GM23338 (cell line): ENCODE measurements around the gene SIAH1. TPM values are rescaled to one million over a fixed set of nuclear protein-coding genes. Genes with fewer than 3 reads are reported as not detected.

Experiments used
- ATAC-seq: fragments of 200-7000 bp; cut with Tn5 transposase; 3 replicates; pipeline ENCODE4 v1.9.1; 2020
- DNase-seq: peaks from one replicate; pipeline ENCODE4 v3.0.0-alpha.2; 2015; ENCODE audit warnings: low spot score
- H2AFZ ChIP-seq: fragments of 200-600 bp; sonication (generic); 2 replicates; pipeline ENCODE4 v1.8.0; 2016; ENCODE audit warnings: antibody characterized with exemption, mild to moderate bottlenecking, moderate library complexity
- H3F3A ChIP-seq: fragments of 200-600 bp; sonication (generic); replicated peaks from 2 replicates; pipeline ENCODE4 v1.8.0; 2017; ENCODE audit warnings: antibody characterized with exemption, mixed run types, low read depth
- H3K27ac ChIP-seq: fragments of 200-600 bp; sonication (generic); 2 replicates; pipeline ENCODE4 v1.6.1; 2016; ENCODE audit warnings: low read depth
- H3K27me3 ChIP-seq: fragments of 200-600 bp; sonication (generic); 2 replicates; pipeline ENCODE4 v1.8.0; 2016; ENCODE audit warnings: mild to moderate bottlenecking, mixed run types, moderate library complexity; ENCODE audit not compliant: insufficient read depth
- H3K36me3 ChIP-seq: fragments of 200-600 bp; sonication (generic); 2 replicates; pipeline ENCODE4 v1.8.0; 2016; ENCODE audit warnings: mild to moderate bottlenecking; ENCODE audit not compliant: insufficient read depth
- H3K4me1 ChIP-seq: fragments of 200-600 bp; sonication (generic); 2 replicates; pipeline ENCODE4 v1.8.0; 2016; ENCODE audit warnings: mild to moderate bottlenecking, moderate library complexity; ENCODE audit not compliant: insufficient read depth
- H3K4me2 ChIP-seq: fragments of 200-600 bp; sonication (generic); 2 replicates; pipeline ENCODE4 v1.7.1; 2017; ENCODE audit warnings: mixed run types
- H3K4me3 ChIP-seq: fragments of 200-600 bp; sonication (generic); 2 replicates; pipeline ENCODE4 v1.6.1; 2016; ENCODE audit warnings: mixed run types
- H3K79me2 ChIP-seq: fragments of 200-600 bp; sonication (generic); replicated peaks from 2 replicates; pipeline ENCODE4 v1.8.0; 2017; ENCODE audit warnings: mild to moderate bottlenecking; ENCODE audit not compliant: insufficient read depth
- H3K9me2 ChIP-seq: fragments of 200-600 bp; sonication (generic); 2 replicates; pipeline ENCODE4 v1.8.0; 2017; ENCODE audit not compliant: insufficient read depth
- H4K20me1 ChIP-seq: fragments of 200-600 bp; sonication (generic); replicated peaks from 2 replicates; pipeline ENCODE4 v1.8.0; 2017; ENCODE audit warnings: mild to moderate bottlenecking; ENCODE audit not compliant: insufficient read depth
- H3K27ac Mint-ChIP-seq: 2 replicates; pipeline ENCODE4 v1.8.0; 2020; ENCODE audit warnings: inconsistent platforms, mild to moderate bottlenecking, moderate library complexity, mixed read lengths
- H3K27me3 Mint-ChIP-seq: 3 replicates; pipeline ENCODE4 v1.8.0; 2022; ENCODE audit warnings: low read depth, mild to moderate bottlenecking, moderate library complexity, mixed read lengths, inconsistent platforms; ENCODE audit not compliant: insufficient read depth, poor library complexity
- H3K36me3 Mint-ChIP-seq: 3 replicates; pipeline ENCODE4 v1.8.0; 2021; ENCODE audit warnings: low read depth, mild to moderate bottlenecking, inconsistent platforms, moderate library complexity, mixed read lengths
- H3K4me1 Mint-ChIP-seq: 3 replicates; pipeline ENCODE4 v1.8.0; 2020; ENCODE audit warnings: mild to moderate bottlenecking, inconsistent platforms, mixed read lengths
- H3K4me3 Mint-ChIP-seq: 3 replicates; pipeline ENCODE4 v1.8.0; 2021; ENCODE audit warnings: moderate library complexity, mild to moderate bottlenecking, inconsistent platforms, mixed read lengths
- H3K9me3 Mint-ChIP-seq: 3 replicates; pipeline ENCODE4 v1.8.0; 2020; ENCODE audit warnings: moderate library complexity, mild to moderate bottlenecking, inconsistent platforms, mixed read lengths
- EZH2 ChIP-seq: fragments of 200-600 bp; sonication (generic); IDR thresholded peaks from one replicate; pipeline ENCODE4 v1.8.0; 2017; ENCODE audit warnings: antibody characterized with exemption, mild to moderate bottlenecking, low read depth; ENCODE audit not compliant: unreplicated experiment
- EZH2phosphoT487 ChIP-seq: fragments of 200-600 bp; sonication (generic); IDR thresholded peaks from one replicate; pipeline ENCODE4 v1.8.1; 2018; ENCODE audit warnings: antibody characterized with exemption; ENCODE audit not compliant: unreplicated experiment
- REST ChIP-seq: IDR thresholded peaks from one replicate; pipeline ENCODE4 v1.6.1; 2018; ENCODE audit warnings: antibody characterized with exemption; ENCODE audit not compliant: unreplicated experiment
- STAT1 ChIP-seq: IDR thresholded peaks from one replicate; pipeline ENCODE4 v1.6.1; 2016; ENCODE audit warnings: antibody characterized with exemption; ENCODE audit not compliant: unreplicated experiment
- ZNF114 ChIP-seq: fragments of 250-450 bp; sonication (Bioruptor Pico); IDR thresholded peaks from 2 replicates; pipeline ENCODE4 v1.5.0; 2020; ENCODE audit warnings: mild to moderate bottlenecking, moderate library complexity
- ZNF331 ChIP-seq: fragments of 250-450 bp; sonication (Bioruptor Pico); IDR thresholded peaks from 2 replicates; pipeline ENCODE4 v1.5.0; 2020; ENCODE audit warnings: low read depth, mild to moderate bottlenecking, moderate library complexity
- ZNF462 ChIP-seq: fragments of 250-450 bp; sonication (Bioruptor Pico); IDR thresholded peaks from 2 replicates; pipeline ENCODE4 v1.5.0; 2020; ENCODE audit warnings: mild to moderate bottlenecking, moderate library complexity
- polyA plus RNA-seq: library from polyadenylated mRNA; unstranded; fragments of >200 nt; fragmentation: Nextera tagmentation; extraction: Ambion mirVana; gene quantifications from 2 replicates; pipeline ENCODE4 v1.2.1, GENCODE V29; 2016
- total RNA-seq: library from RNA; depleted of rRNA; stranded (reverse); fragments of >200 nt; shearing (Covaris generic); gene quantifications from 2 replicates; pipeline ENCODE4 v1.2.3, GENCODE V29; 2014
- TF ChIP-seq, protein P1 (sequence below), 2 experiments: fragments of 200-600 bp in 1 of 2; sonication (generic) in 1 of 2; conservative IDR thresholded peaks; 2 replicates each; pipeline versions ENCODE4 v1.5.1 to v1.6.1; 2016 to 2017; ENCODE audit warnings: antibody characterized with exemption in 2 of 2, low read depth in 2 of 2, mild to moderate bottlenecking in 2 of 2, moderate library complexity in 1 of 2

Gene SIAH1
- total and polyA plus RNA-seq, 2 experiments from 2014 or later: 42.0 to 52.7 TPM

DNA sequence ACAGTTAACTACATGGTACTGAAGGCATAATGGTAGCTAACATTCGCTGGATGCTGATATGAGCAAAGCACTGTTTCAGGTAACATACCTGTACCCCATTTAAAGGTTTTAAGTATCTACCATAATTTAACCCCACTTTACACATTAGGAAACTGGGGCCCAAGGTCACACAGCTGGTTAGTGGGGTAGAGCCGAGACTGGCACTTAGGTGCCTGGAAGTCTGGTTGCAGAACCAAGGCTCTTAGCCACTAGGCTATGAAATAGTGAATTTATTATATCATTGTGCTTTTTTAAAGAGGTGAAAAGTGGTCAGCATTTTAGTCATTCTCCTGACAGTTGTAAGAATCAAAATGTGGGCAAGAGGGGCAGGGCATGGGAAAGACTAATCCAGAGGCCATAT is 25.2 kb downstream of the SIAH1 start:
- no peak for ATAC-seq
- Mint-ChIP-seq H3K4me1 (peaks cover 24% of the 10 kb centered on the region), H3K36me3 (peaks cover 22% of the 10 kb centered on the region), H3K27me3 (no peaks in the 10 kb centered on the region), H3K9me3 (no peaks in the 10 kb centered on the region), H3K4me3 (no peak overlapping the region), H3K27ac (no peak overlapping the region)
- no peaks in the 10 kb centered on the region for H3K27me3 ChIP-seq
- H2AFZ ChIP-seq: no peak overlapping the region
- TF ChIP-seq ZNF462: no peak
- TF ChIP-seq, protein P1, sequence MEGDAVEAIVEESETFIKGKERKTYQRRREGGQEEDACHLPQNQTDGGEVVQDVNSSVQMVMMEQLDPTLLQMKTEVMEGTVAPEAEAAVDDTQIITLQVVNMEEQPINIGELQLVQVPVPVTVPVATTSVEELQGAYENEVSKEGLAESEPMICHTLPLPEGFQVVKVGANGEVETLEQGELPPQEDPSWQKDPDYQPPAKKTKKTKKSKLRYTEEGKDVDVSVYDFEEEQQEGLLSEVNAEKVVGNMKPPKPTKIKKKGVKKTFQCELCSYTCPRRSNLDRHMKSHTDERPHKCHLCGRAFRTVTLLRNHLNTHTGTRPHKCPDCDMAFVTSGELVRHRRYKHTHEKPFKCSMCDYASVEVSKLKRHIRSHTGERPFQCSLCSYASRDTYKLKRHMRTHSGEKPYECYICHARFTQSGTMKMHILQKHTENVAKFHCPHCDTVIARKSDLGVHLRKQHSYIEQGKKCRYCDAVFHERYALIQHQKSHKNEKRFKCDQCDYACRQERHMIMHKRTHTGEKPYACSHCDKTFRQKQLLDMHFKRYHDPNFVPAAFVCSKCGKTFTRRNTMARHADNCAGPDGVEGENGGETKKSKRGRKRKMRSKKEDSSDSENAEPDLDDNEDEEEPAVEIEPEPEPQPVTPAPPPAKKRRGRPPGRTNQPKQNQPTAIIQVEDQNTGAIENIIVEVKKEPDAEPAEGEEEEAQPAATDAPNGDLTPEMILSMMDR (conservative IDR thresholded peaks at IDR 0.05; ENCODE audit: low read depth in 2 of 2): no peak
- no peak for TF ChIP-seq ZNF114 (CRISPR knock-in tag)
- TF ChIP-seq ZNF331 (CRISPR knock-in tag): no peak
- no peak for TF ChIP-seq REST
- no peak for TF ChIP-seq EZH2
- no peak for TF ChIP-seq STAT1
- TF ChIP-seq EZH2phosphoT487: no peak
- H3K79me2 ChIP-seq: peaks cover 97% of the 10 kb centered on the region
- H3K27ac ChIP-seq: no peak overlapping the region
- H3K4me1 ChIP-seq: peaks cover 13% of the 10 kb centered on the region
- no peaks in the 10 kb centered on the region for H3K36me3 ChIP-seq
- H3K4me2 ChIP-seq: no peak overlapping the region
- H3F3A ChIP-seq: peaks cover under 1% of the 10 kb centered on the region; the same call in 1 of the 2 replicates
- H3K4me3 ChIP-seq: no peak overlapping the region
- no peaks in the 10 kb centered on the region for H3K9me2 ChIP-seq
- peaks cover 44% of the 10 kb centered on the region for H4K20me1 ChIP-seq
- no peak for DNase-seq
